Activated gamma-delta T cell treated with anti-CD3 and anti-CD28 coated beads, Interleukin-2, amount 50 U/mL, for 16 hours (primary cell): ENCODE results near the gene CD2AP.
"Not testable (repeated sequence)": the region's sequence is repeated elsewhere in the genome, so short reads cannot be mapped to it uniquely, and the experiment has no call there.

Source experiments
- DNase-seq: peaks from one replicate; pipeline ENCODE4 v3.0.0-alpha.2; 2020; ENCODE audit warnings: low read depth

The CD2AP gene

GRCh38 chr6:47634210-47635047 is 156.8 kb downstream of the CD2AP start:
- DNase-seq: no peak

- DNase-seq: no peak
These were observed 169.1 kb downstream of the CD2AP start for GRCh38 chr6:47646689-47647088.

- DNase-seq: no peak
These were observed 169.6 kb downstream of the CD2AP start for GRCh38 chr6:47647188-47647587.

- DNase-seq: not testable (repeated sequence)
These were observed 170.0 kb downstream of the CD2AP start for GRCh38 chr6:47647626-47648025.

- no peak for DNase-seq
These were observed 170.4 kb downstream of the CD2AP start for GRCh38 chr6:47648031-47648430.

GRCh38 chr6:47650553-47651432 is 173.2 kb downstream of the CD2AP start:
- DNase-seq: no peak

- DNase-seq: no peak
These were observed 173.9 kb downstream of the CD2AP start for GRCh38 chr6:47651505-47651944.

GRCh38 chr6:47653706-47654105 is 176.1 kb downstream of the CD2AP start:
- DNase-seq: no peak

- DNase-seq: no peak
These were observed 176.7 kb downstream of the CD2AP start for GRCh38 chr6:47654255-47654654.

- peak; percentile 1 for DNase-seq
These were observed 178.4 kb downstream of the CD2AP start for GRCh38 chr6:47655719-47656595.

- no peak for DNase-seq
These were observed 184.4 kb downstream of the CD2AP start for GRCh38 chr6:47661960-47662359.

- no peak for DNase-seq
These were observed 186.1 kb downstream of the CD2AP start for GRCh38 chr6:47663462-47664216.

- no peak for DNase-seq
These were observed 187.5 kb downstream of the CD2AP start for GRCh38 chr6:47665112-47665511.

GRCh38 chr6:47669684-47670513 is 192.3 kb downstream of the CD2AP start:
- no peak for DNase-seq

- no peak for DNase-seq
These were observed 193.3 kb downstream of the CD2AP start for GRCh38 chr6:47670851-47671250.

- DNase-seq: no peak
These were observed 194.2 kb downstream of the CD2AP start for GRCh38 chr6:47671777-47672176.

- DNase-seq: no peak
These were observed 195.2 kb downstream of the CD2AP start for GRCh38 chr6:47672816-47673215.

GRCh38 chr6:47674673-47675072 is 197.1 kb downstream of the CD2AP start:
- no peak for DNase-seq
